ENCODE data around the gene ARHGAP23.

GRCh38 chr17:38439436-38439835, 11.2 kb downstream of the ARHGAP23 start:
- TF ChIP-seq EP300 (IDR thresholded peaks at IDR 0.05) (no peak), POLR2AphosphoS5 (IDR thresholded peaks at IDR 0.05) (no peak), POLR2A (IDR thresholded peaks at IDR 0.05) (no peak)
- TF ChIP-seq, protein P1, sequence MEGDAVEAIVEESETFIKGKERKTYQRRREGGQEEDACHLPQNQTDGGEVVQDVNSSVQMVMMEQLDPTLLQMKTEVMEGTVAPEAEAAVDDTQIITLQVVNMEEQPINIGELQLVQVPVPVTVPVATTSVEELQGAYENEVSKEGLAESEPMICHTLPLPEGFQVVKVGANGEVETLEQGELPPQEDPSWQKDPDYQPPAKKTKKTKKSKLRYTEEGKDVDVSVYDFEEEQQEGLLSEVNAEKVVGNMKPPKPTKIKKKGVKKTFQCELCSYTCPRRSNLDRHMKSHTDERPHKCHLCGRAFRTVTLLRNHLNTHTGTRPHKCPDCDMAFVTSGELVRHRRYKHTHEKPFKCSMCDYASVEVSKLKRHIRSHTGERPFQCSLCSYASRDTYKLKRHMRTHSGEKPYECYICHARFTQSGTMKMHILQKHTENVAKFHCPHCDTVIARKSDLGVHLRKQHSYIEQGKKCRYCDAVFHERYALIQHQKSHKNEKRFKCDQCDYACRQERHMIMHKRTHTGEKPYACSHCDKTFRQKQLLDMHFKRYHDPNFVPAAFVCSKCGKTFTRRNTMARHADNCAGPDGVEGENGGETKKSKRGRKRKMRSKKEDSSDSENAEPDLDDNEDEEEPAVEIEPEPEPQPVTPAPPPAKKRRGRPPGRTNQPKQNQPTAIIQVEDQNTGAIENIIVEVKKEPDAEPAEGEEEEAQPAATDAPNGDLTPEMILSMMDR (IDR thresholded peaks at IDR 0.05), result no peak

All from stomach (tissue), 4 donors.